ENCODE measurements around the gene TTN.

Gene TTN

DNA sequence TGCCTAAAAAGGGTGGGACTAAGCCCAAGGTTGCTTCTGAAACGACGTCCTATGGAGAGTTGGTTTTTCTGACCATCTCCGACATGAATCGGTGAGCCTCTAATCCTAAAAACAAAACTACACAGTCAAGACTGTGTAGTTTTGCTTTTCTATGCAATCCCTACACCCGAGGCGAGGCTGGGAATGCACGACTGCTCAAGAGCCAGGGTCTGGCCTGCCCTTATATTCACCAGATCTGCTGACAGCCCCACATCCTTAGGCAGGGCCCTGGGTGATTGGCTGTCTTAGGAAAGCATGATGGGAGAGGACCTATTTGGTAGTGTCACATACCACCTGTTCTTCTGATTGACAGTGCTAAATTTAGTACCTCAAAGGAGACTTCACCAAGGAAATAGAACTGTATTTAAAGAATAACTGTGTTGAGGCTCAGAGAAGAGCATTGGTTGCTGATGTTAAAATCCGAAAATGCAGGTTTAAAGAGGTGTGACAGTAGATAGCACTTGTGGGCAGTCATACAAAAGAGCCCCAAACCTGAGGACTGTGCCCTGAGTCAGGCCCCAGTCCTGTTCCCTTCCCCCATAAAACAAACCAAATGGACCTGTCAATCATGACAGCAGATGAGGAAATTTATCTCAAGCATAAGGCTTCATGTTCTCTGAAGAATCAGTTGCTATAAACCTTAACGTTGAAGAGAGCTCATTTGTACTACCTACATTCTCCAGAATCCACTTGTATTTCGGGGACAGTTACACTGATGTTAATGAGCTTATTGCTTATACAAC is at the start of gene TTN:
TSS of gene TTN (minus strand) at position 197 of the 782 bp plus-strand sequence. CDS start 2,781 bp downstream, outside the sequence.
- no peak for DNase-seq

DNA sequence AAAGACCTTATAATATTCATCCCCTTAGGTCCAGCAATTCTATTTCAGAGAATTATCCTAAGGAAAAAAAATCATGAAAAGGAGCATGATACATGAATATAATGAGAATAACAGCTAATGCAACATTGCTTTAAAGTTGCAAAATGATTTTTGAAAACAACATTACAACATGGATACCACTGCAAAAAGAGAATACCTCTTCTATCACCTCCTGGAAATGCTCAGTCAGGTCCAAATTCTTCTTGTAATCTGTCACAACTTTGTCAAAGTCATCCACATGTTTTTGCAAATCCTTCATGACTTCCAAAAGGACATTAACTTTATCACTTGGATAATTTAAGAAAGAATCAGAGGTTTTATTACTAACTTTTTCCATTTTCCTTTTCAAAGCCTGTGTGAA is 47.9 kb upstream of the TTN start:
- DNase-seq, result no peak

DNA sequence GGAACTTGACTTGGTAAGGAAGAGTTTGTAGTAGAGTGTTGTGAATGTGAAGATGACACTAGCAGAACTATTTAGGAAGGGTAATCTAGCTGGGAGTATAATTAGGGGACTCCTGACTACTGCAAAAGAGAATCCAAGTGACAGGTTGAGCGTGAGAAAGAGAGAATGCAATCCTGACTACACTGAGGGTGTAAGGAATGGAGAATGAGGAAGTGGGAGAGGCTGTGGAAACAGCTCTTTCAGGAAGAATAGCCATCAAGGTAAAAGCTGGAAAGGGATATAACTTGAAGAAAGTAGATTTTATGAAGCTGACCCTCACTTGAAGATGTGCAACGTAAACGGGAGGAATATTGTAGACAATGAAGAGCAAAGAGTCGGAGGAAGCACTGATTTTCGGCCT is 41.1 kb upstream of the TTN start:
- DNase-seq, result no peak

DNA sequence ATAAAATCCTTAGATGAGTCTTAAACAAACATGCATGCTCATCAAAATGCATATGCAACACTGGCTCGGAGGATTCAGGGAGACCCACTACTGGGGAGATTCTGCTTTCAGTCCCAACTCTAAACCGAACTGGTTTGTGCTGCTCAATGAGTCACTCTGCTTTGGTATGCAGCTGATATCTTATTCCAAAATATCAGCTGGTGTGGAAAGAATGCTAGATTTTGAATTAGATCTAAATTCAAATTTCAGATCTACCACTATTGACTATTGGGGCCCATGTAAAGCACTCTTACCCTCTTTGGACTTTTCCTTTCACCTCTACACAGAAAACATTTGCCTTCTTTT is 39.2 kb upstream of the TTN start:
- DNase-seq, result no peak

DNA sequence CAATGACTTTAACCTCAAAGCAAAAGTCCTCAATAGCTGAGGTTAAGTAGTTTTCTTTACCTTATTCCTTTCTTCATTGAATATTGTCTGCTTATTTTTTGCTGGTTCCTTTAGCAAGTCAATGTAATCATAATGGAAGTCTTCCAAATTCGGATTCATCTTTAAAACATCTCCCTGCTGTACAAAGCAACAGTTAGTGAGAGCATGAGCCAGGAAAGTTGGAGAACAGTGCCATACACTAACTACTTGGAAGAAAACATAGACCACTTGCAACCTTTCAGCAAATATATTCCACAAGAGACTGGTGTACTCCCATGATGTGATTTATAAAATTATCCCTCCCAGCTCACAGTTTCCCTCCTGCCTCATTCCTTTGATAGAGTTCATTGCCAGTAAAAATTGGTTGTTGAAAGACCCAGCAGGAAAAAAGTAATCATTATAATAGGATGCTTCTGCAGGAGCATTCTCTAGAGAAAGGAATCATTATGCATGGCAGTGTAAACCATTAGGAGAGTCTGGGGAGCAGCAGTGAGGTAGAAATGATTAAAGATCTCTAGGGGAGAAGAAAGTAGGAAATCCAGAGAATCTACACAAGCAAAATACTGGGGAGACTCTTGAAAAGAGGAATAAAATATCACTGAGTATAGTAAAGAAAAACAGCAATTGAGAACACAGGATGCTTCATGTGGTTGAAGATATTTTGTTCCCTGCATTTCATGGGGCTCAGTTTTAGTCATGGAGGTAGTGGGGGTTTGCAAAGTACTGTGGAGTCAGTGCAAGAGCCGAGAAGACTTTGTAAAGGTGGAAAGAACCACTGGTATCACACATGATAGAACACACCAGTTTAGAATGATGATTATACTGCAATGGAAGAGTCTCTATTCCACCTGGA is 38.6 kb upstream of the TTN start:
- no peak for DNase-seq

DNA sequence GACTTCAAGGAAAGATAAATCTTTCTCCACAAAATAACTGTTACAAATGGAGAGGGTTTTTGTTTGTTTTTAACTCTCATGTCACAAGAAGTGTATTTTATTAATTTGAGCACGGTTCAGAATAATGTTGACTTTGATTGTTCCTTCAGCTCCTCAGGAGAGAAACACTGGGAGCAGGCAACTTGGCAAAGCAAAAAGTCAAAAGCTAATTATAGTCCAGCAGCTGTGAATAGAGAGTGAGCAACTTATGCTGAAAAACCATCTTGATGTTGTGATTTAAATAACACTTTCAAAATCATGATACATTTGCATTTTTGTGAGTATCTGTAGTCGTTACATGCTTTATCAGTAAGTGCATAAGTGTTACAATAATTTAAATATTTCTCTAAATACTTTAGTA is 37.5 kb upstream of the TTN start:
- DNase-seq, result no peak

DNA sequence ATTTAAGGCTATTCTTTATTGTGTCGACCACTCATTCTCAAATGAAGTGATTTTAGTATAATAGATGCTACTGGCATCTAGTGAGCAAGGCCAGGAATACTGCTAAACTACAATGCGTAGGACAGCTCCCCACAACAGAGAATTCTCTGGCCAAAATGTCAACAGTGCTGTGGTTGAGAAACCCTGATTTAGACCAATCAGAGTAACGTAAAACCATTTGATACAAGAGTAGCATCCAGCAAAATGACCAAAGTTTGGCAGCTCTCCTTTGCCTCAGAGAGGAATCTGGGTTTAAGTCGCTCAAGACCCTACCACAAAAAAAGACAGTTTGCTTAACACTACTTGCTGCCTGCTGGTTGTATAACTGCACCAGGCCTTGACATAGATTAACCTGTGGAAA is 37.0 kb upstream of the TTN start:
- DNase-seq, result no peak

DNA sequence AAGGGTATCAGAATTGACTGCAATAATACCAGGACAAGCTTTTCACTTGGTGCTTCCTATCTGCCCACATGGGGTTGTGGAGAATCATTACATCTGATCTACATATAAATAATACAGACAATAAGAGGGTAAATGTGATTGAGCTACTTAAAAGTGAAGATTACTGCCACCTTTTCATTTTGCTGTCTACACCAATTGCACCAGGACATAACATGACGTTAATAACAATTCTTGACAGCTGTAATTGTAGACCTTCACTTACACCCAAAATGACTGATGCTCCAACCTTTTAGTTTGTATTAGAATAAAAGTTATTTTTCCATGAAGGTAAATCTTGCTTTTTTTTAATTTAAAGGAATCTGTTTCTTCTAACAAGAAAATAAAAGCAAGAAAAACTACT is 36.5 kb upstream of the TTN start:
- DNase-seq, result no peak

DNA sequence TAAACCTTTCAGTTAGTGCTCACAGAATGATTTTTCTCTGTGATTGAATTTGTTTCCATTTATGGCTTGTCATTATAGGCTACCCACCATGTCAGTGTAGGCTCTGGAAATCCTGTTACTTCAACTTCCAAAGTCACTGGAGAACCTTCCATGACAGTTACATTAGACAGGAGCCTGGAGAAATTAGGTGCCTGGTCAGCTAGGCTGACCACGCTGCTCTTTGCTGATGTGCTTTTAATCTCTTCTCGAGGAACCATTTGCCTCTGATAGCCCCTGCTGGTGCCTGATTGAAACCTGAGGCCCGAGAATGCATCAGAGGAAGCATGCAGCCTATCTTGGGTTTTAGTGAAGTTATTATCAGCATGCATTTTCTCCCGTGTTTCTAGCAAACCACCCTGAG is 29.6 kb upstream of the TTN start:
- no peak for DNase-seq

DNA sequence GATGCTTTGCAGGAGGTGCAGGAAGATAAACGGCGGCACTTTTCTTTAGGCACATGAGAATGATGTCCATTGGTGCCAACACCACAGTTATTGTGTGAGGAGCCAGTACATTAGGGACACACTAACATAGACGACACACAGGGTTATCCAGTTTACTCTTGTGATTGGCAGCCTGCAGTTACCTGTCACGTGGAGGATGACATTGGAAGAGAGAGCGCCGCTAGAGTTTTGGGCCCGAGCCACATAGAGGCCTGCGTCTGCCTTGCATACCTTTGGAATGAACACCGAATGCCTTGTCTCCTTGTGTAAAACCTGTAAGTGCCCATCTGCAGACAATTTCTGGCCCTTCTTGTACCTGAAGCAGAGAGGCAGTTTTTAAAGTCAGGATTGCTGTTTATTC is 26.9 kb upstream of the TTN start:
- no peak for DNase-seq

DNA sequence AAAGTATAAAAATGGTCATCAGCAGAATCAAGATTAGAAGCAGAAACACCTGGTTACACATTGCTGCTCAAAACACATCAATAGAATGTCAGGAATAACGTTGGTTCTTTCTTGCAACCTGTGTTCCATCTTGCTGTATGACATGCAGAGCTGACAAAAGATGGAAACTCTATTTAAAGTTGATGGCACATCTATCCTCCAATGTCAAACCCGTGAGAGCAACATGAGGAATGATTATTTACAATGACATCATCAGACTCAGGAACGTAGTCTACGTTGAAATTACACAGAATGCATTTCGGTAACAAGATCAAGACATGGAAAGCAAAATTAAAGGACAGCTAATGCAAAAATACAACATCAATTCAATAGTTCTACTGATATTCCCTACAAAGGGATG is 26.2 kb upstream of the TTN start:
- no peak for DNase-seq

DNA sequence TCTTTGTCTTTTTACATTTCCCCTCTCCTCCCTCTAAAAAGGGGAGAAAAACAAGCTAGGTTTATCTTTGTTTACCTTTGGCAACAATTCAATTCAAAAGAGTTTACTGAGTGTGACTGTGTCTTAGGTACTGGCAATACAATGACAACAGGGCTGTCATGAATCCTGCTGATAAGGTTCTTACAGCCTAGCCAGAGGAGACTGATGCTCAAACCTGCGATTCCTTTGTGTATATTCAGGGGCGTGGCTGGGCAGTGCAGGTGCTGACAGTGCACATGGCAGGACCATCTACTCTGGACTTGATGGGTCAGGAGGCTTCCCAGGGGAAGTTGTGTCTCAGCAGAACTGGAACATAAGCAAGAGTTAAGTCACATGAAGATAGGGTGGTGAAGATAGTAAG is 23.2 kb upstream of the TTN start:
- no peak for DNase-seq

DNA sequence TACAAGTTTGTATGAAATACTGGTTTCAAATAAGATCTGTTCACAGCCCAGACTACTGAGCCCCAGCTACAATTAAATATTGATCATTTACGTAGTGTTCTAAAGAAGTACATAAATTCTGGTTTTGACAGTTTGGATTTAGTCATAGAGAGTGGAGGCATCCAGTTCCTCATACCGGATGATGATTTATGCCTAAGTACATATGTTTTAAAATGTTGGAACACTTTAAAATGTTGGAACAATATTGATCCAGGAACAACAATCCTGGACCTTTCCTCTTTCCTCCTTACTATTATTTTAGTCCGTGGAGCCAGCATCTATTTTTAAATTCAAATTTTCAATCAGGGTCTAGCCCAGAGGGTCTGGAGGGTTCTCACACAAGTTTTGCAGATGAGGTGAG is 22.8 kb upstream of the TTN start:
- DNase-seq, result no peak

DNA sequence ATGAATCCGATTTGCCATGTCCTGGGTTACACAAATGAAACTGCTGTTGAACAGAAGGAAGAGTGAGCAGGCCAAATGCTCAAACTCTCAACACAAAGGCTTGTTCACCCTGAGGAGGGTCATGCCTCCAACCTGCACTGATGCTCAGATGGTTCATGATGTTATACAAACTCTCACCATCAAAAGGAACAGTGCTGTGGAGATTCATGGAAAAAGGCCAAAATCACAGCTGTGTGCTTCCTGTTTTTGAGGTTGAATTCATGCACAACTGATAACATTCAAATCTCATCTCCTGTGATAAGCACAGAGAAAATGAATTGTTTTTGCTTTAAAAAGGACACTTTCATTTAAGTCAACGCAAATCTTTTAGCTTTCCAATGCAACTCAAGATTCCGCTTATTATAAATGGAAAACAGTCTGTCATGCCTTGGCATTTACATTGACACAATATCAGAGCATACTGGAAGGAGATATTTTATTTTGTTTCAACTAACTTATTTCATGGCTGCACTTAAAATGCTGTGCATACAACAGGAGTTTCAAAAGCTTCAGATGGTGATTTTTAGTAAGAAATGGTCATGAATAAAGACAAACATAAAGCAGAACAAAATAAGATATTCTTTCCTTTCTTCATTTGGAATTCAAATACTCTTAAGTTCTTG is 22.2 kb upstream of the TTN start:
- DNase-seq, result peak; percentile 29

DNA sequence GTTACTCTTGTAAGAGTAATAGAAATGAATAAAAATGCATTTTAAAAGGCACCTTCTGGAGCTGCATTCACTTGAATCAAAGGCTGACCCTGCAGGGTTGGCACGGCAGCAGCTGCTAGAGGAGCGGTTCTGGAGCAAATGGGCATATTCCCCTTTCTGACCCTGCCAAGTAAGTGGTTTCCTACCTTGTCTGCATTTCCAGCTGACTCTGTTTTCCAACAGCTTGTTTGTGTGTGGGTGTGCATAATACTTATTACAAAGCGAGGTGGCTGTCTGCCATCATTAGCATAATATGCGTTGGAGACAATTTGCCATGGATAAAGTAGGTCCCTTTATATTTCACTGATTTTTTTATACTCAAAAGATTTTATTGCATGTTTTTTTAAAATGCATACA is 21.3 kb upstream of the TTN start:
- DNase-seq, result no peak

DNA sequence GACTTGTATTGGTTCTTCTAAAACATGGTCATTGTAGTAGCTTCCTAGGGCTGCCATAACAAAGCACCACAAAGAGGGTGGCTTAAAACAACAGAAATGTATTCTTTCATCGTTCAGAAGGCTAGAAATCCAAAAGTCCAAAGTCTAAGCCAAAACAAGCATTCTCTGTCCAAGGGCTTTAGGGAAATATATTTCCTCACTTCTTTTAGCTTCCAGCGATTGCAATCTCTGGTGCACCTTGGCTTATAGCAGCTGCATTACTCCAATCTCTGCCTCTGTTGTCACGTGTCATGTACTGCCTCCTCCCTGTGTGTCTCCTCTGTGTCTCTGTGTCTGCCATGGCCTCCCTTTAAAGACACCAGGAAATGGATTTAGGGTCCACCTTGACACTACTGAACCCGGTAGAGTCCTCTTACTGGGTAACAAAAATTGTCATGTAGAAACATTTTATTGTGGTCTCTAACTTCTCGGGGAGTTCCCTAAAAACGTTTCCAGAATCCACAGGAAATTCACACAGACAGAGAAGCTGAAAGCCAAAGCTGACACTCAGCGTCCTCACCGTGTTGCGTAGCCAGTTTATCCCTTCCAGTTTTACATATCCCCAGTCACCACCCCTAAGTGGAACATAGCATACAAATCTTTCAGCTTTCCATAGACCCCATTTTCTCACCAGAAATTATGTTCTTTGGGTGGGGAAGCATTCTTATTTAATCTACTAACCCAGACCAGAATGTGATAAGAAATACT is 20.7 kb upstream of the TTN start:
- DNase-seq, result no peak

DNA sequence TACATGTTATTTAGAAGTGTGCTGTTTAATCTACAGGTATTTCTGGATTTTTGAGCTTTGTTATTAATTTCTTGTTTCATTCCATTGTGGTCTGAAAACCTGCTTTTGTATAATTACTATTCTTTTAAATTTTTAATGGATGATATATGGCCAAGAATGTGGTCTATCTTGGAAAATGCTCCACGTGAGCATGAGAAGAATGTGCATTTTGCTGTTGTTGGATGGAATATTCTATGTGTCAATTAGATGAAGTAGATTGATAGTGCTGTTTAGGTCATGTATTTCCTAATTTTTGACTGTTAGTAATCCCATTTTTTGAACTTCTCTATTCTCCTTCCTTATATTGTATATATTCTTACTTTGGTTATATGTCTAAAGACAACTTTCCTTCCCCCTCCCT is 19.9 kb upstream of the TTN start:
- DNase-seq, result no peak

DNA sequence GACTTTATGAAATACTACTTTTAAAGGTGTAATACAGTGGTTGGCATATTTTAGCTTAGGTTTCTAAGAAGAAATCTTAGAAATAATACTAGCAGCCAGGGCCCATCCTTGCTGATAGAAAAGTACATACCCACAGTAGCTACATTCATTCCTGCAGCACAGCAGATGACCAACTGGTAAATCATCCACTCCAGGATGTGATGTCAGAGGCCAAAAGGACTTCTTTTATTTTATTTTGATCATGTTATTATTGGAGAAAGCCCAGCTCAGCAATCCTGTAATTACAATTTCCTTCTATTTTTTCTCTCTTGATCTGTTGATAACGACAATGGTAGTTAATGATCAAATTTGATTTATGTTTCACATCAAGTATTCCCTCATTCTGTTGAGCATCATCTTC is 18.0 kb upstream of the TTN start:
- no peak for DNase-seq

DNA sequence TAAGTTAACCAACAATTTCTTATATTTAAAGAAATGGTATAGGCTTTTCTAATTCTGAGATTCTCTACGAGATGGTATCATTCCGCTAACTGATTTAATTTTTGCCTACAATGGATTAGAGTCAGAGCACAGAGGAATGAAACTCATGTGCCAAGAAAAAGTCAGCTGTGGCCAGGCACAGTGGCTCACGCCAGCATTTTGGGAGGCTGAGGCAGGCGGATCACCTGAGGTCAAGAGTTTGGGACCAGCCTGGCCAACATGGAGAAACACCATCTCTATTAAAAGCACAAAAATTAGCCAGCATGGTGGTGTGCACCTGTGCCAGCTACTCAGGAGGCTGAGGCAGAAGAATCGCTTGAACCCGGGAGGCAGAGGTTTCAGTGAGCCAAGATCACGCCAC is 17.0 kb upstream of the TTN start:
- no peak for DNase-seq

DNA sequence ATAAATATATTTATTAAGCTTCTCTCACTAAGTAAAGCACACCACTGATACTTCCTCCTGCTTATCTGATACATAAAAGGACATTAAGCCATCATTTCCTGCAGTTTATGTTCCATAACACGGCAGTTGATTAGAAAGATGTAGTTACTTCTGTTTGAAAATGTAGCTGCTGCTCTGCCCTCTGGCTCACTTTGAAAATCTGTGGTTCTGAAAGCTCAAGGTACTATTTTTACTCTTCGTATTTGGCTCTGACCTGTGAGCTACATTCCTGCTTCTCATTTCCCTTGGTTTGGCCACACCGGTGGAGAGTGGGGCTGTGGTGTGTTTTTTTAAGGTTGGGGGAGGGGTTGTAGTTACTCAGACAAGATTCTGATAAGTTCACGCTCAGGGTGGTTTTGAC is 12.8 kb upstream of the TTN start:
- no peak for DNase-seq

DNA sequence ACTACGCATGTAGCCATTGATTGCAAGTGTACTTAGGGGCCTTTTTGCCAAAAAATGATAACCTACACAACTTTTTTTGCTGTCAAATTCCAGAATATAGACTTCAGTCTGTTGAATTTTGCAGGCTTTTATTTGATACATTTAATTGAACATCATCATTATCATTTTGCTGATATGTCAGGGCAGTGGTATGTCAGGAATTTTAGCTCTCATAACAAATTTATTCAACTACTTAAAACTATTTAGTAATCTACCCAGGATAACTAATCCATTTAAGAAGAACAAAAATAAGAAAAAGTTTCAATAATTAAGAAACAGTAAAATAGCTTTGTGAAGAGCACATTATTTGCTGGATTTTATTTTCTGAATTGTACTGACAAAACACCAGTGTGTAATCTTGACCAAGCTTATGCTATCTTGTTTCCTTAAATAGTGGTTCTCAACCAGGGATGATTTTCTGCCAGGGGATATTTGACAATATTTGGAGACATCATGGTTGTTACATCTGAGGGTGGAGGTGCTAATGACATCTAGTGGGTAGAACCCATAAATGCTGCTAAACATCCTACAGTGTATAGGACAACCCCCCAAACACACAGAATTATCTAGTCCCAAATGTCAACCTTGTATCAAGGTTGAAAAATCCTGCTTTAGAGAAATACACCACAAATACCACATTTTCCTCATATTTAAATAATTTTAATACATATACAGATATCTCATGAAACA is 12.1 kb upstream of the TTN start:
- no peak for DNase-seq

DNA sequence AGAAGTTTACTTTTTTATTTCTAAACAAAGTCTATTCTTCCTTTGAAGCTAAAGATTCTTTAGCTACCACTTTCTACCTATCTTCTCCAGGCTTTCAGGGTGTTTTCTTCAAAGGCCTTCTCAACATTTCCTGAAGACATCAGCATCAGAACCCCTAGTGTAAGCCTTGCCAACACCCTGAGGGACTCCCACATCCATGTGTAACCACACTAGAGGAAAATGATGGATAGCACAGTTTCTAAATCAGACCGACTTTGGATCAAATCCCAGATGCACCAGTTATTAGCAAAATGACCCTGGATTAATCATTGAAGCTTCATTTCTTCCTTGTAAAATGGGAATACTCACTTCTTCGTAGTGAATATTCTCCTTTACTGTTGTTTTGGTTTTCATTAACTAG is 4.7 kb upstream of the TTN start:
- DNase-seq, result no peak

DNA sequence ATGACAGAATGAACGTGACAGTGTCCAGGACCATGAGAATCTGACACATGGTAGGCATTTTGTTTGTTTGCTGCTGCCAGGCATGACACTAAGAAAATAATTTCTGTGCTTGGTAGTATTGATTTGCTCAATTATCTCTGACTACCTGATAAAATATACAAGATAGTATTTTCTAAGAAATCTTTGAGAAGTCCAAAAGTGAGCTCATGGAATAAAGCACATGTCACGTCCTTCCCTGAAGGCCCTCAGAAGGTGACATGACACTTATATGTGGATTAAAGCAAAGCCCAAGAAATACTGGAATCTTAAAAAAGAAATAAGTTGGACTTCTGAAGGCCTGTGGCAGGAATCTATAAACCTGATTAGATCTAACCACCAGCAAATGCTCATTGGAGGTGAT is 3.8 kb upstream of the TTN start:
- DNase-seq, result no peak
